SKM-1 (cell line): Measurements from ENCODE around the gene DAGLB.
"Not testable (repeated sequence)": the region's sequence is repeated elsewhere in the genome, so short reads cannot be mapped to it uniquely, and the experiment has no call there.

Experiments
- DNase-seq: peaks from one replicate; lab custom pipeline; 2025; ENCODE audit not compliant: unreplicated experiment; lab: John Stamatoyannopoulos, UW

Gene DAGLB

DNA sequence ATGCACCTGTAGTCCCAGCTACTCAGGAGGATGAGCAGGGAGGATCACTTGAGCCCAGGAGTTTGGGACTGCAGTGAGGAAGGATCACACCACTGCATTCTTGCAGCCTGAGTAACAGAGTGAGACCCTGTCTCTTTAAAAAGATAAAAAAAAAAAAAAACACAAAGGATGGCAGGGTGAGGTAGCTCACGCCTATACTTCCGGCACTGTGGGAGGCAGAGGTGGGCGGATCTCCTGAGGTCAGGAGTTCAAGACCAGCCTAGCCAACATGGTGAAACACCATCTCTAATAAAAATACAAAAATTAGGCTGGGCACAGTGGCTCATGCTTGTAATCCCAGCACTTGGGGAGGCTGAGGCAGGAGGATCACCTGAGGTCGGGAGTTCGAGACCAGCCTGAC is 15.9 kb upstream of the DAGLB start:
- DNase-seq: not testable (repeated sequence)

DNA sequence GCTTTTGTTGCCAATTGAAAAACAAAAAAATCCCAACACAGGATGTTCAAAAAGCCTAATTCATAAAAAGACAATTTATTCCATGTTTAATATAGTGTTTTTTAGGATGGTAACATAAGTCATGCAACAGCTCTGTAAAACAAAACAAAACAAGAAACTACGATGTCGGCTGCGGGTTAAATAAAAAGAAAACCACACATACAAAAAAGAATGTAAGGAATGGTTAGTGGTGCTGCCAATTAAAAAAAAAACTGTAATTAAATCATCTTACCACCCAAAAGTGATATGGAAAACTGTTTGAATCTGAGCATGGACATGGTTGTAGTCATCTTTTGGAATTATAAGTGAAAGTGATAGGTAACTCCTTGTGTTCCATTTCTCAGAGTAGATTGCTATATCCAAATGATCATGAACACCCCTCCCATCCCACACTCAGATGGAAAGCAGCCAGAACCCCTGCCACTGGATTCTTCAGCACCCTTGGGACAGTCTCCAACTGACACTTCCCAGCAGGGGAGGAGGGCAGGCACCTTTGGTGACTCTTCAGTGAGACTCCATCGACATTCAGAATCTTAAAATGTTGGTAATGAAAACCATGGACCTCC is 14.3 kb upstream of the DAGLB start:
- no peak for DNase-seq

DNA sequence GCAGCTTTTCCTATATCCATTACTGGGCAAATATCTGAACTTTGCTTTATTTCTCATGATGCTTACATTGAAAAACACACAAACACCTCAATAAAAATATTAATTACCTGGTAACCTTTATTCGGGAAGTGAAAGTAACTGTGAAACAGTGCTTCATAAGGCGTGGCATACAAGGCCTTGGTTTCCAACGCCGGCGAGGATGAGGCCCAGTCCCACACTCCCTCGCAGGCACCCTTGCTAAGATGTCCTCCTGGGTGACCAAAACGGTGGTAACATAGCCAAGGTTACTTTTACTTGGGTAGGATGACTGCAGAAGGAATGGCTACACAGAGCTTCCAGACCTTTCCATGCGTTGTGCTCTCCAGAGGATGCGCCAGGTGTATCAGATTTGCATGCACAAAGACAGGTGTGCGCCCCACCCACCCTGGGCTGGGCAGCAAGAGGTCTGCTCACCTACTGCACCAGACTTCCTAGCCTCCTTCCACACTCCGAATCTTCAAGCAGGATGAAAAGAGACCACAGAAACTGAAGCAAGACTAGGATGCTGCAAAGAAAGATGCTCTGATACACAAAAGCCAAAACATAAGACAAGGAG is 13.3 kb upstream of the DAGLB start:
- no peak for DNase-seq

DNA sequence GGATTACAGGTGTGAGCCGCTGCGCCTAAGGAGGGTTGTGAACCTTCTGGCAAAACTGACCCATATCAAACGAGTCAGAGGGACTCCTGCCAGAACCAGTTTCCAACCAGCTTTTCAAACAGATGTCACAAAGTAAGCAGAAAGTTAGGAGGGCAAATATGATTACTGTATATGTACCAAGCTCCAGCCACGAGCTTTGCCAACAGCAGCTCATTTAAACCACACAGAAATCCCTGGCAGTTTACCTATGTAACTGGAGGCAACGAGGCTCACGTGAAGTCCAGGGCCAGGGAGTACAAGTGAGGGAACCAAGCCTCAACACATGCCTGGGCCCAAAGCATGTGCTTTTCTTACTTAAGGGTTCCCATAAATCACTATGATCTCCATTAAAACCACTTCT is 12.5 kb upstream of the DAGLB start:
- DNase-seq: no peak

DNA sequence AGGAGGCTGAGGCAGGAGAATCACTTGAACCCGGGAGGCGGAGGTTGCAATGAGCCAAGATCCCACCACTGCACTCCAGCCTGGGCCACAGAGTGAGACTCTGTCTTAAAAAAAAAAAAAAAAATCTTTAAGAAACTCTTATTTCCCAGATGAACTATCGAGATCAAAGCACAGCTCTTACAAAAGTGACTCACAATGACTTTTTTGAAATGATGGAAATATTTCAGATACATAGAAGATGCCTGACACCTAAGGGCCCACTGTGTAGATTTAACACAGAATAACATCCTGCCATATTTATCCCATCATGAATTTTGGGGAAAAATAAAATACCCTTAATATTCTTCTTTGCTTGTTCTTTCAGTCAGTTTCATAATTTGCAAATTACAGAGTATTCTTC is 10.9 kb upstream of the DAGLB start:
- not testable (repeated sequence) for DNase-seq

DNA sequence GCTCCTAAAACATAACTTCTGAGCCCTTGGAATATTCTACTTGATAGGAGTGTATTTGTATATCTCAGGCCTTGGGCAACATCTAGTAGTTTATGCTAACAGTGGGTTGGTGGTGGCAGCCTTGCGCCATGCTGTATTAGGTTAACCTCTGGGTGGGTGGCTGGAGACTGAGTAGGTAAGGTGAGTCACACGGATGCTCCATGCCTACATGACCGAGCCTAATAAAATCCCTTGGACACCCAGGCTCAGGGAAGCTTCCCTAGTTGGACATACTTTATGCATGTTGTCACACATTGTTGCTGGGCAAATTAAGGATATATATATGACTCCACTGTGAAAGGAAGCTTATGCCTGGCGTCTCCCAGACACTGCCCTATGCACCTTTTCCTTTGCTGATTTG is 6.0 kb upstream of the DAGLB start:
- no peak for DNase-seq

DNA sequence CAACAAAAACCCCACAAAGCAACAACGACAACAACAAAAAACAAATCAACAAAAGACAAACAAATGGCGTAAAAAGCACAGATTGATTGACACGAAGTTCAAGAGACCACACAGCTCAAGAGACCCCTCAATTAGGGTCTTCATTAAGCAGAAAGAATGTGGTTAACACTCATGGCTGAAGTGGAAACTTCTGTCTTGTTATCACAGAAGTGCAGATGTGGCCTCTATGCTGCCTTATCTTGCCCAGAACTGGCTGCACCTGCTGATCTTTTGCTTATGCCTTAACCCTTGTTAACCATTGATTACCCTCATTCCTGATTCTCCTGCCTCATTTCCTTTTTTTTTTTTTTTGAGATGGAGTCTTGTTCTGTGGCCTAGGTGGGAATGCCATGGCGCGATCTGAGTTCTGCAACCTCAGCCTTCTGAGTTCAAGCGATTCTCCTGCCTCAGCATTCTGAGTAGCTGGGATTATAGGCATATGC is 3.5 kb upstream of the DAGLB start:
- DNase-seq: no peak

DNA sequence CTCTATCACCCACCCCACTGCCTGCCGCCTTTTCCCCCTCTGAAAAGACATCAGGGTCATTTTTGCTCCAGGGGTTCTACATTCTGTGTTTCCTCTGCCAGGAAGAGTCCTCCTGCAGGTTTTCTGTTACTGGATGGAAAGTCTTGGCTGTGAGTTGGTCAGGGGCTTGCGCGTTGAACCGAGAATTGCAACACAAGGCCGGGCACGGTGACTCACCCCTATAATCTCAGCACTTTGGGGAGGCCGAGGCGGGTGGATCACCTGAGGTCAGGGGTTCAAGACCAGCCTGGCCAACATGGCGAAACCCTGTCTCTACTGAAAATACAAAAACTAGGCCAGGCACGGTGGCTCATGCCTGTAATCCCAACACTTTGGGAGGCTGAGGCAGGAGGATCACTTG is 2.8 kb upstream of the DAGLB start:
- DNase-seq: not testable (repeated sequence)

DNA sequence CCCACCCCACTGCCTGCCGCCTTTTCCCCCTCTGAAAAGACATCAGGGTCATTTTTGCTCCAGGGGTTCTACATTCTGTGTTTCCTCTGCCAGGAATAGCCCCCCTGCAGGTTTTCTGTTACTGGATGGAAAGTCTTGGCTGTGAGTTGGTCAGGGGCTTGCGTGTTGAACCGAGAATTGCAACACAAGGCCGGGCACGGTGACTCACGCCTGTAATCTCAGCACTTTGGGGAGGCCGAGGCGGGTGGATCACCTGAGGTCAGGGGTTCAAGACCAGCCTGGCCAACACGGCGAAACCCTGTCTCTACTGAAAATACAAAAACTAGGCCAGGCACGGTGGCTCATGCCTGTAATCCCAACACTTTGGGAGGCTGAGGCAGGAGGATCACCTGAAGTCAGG is 2.1 kb upstream of the DAGLB start:
- not testable (repeated sequence) for DNase-seq

DNA sequence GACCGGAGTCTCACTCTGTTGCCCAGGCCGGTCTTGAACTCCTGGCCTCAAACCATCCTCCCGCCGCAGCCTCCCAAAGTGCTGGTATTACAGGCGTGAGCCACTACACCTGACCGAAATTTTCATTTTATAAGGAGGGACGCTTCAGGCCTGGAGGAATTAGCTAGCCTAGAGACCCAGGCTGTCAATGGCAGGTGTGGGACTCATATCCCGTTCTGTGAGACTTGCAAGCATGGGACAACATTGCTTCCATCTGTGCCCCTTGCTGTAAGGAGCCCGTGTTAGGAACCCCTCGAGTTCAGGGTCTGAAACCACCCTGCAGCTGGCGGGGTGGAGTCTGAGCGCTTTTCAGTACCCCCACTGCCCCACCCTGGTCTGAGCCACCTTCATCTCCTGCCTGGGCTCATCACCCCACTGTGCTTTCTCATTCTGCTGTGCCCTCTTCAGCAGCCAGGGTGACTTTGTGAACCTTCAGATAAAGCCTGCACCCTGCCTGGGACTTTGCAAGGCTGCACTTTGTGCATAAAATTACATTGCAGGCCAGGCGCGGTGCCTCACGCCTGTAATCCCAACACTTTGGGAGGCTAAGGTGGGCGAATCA is 1.3 kb upstream of the DAGLB start:
- DNase-seq: no peak

DNA sequence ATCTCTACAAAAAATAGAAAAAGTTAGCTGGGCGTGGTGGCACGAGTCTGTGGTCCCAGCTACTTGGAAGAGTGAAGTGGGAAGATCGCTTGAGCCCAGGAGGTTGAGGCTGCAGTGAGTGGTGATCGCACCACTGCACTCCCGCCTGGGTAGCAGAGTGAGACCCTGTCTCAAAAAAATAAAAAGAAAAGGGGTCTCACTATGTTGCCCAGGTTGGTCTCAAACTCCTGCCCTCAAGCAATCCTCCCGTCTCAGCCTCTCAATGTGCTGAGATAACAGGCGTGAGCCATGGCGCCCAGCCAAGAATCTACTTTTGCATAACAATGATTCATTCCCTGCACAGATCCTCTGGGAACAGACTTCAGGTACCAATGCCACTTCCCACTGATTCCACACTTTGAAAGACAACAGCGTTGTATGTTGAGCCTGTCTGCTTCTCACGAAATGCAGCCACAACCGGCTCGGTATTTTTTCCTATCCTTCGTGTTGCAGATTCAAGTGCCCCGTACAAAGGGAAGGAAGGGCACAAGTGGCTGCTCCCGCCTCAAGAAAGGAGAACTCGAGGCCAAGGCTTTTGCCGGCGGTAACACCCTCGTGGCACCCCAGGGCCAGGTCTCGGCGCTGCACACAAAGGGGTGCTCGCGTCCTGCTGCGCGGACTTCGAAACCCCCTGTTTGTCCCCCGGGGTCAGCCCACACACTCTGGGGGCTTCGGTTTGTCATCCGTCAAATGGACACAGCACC is 745 bp downstream of the DAGLB start:
- DNase-seq: peak; percentile 41

DNA sequence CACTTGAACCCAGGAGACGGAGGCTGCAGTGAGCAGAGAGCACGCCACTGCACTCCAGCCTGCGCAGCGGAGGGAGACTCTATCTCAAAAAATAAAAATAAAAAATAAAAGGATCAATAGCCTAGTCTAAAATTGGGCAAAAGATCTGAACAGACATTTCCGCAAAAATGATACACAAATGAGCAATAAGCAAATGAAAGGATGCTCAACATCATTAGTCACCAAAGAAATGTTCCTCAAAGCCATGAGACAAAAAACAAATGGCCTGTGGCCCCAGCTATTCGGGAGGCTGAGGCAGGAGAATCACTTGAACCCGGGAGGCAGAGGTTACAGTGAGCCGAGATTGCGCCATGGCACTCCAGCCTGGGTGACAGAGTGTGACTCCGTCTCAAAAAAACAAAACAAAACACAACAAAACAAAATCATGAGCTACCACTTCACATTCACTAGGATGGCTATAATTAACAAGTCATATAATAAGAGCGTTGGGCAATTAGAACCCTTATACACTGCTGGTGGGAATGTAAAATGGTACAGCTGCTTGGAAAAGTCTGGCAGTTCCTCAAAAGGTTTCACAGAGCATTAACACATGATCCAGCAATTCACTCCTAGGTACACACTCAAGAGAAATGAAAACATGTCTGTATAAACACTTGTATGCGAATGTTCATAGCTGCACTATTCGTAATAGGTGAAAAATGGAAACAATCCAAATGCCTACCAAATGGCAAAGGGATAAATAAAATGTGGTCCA is 3.1 kb downstream of the DAGLB start:
- DNase-seq: no peak

DNA sequence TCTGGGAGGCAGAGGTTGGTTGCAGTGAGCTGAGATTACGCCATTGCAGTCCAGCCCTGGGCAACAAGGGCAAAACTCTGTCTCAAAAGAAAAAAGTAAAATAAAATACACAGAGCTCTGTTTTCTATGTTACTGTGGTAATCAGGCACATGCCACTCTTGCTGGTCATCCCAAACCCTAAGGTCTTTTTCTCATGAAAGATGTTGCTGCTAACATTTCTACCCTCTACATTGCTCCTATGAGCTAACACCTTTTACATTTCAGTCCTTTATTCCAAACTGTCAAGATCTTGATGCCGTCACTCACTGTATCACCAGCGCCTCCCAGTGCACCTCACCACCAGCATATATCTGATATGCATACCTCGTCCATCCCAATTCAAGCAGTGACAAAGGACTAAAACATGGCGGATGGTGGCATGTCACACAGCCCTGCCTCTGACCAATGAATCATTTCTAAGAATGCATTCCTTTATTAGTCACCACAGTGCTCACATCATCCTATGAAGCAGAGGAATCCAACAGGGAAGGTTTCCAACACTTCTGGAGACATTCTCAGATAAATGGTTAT is 4.3 kb downstream of the DAGLB start:
- DNase-seq: no peak

DNA sequence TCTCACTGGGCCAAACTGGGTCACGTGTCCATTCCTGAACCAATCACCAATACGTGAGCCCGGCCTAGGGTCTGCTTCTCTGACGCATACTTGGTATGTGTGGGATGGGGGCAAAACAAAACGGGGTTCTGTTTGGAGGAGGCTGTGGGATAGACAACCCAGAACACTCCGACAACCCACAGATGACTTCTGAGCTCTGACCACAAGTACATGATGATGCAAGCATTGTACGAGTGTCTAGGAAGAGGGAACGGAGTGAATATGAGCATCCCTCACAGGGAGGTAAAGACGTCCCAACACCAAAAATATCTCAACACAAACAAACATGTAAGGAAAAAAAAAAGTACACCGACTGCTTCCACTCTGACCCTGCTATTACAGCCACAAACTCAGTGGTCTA is 5.6 kb downstream of the DAGLB start:
- no peak for DNase-seq

DNA sequence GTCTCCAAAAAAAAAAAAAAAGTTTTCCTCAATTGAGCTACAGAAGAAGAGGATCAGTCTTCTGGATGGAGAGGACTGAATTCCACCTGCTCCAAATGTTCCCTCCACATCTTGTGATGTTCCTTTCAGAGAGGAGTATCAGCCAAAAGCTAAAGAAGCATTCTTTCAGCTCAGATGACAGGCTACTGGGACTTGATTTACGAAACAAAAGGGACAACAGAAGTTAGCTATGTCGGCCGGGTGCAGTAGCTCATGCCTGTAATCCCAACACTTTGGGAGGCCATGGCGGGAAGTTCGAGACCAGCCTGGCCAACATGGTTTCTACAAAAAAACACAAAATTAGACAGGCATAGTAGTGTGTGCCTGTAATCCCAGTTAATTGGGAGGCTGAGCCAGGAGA is 7.4 kb downstream of the DAGLB start:
- DNase-seq: no peak

DNA sequence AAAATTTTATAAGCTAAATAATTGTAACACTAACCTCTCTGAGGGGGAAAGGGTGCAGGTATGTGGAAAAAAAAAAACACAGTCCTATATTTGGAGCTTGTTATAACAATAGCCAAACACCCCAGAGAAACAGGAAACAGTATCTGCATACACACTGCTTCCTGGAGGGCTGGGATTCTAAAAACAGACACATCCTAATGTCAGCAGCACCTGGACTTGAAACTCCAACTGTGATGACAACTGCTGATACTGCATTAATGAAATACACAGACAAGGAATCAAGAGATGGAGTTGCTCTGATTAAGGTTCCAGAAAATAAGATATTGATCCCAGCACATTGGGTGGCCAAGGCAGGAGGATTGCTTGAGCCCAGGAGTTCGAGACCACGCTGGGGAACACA is 9.3 kb downstream of the DAGLB start:
- no peak for DNase-seq

DNA sequence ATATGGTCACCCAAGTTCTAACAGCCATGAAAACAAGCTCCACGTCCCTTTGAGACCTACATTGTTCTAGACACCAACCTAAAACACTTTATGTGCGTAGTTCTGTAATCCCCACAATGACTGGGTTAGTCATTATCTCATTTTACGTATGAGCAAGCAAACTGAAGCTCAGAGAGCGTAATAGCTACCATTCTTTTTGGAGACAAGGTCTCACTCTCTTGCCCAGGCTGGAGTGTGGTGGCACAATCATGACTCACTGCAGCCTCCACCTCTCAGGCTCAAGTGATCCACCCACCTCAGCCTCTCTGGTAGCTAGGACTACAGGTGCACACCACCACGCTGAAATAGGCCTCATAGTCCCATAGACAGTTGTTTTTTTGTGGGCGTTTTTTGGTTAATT is 10.5 kb downstream of the DAGLB start:
- no peak for DNase-seq

DNA sequence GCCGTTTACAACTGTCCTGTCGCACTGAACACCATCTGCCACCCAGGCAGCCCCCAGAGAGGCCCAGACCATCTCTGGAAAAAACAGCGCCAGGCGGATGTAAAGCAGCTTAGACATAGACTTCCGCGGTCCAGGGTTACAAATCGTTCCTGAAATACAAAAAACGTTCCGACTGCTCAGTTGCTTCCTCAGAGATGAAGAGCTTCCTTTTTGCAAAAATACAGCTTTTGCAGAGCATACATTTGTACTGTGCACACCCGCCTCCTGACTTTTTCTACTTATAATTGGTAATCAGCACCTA is 11.4 kb downstream of the DAGLB start:
- DNase-seq: peak; percentile 72

DNA sequence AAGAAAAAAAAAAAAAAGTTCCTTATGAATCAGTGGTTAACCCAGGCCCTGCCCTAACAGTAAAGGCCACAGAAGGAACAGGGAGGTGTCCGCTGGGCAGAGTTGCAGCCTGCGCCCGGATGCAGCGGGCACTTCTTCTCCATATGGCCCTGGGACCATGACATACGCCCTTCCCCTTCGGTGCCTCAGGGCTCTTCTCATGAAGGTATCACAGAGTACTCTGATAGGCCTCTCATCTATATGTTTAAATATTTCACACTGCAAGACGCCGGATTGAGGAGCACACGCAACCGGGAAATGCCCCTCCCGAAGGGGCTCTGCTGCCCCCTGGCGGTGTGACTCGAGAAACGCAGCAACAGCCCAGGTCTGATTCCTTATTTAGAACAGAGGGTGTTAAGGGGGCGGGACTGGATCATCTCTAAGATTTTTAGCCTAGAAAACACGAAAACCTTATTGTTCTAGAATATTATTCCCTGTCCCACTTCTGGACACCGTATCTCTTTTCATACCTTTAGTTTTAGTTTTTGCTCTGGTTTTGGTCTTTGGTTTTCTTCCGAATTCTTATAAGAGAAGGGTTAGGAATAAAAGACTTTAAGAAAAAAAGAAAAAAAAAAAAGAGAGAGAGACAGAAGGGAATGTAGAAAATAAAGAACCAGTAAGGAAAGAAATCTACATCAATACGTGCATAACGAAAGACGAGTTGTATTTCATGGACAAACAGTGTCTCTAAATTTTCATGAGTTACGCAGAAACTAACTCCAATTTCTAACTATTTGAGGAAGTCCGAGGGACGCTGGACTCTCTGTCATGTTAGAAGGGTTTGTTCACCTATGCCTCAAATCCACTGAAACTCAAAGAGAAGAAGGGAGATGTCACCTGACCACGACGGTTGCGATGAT is 12.0 kb downstream of the DAGLB start:
- peak; percentile 86 for DNase-seq
